Measurements from ENCODE around the gene PDX1. TPM values are rescaled to one million over a fixed set of nuclear protein-coding genes. Genes with fewer than 3 reads are reported as not detected.

The PDX1 gene
- total RNA-seq, 1 experiment from 2014 or later: not detected

DNA sequence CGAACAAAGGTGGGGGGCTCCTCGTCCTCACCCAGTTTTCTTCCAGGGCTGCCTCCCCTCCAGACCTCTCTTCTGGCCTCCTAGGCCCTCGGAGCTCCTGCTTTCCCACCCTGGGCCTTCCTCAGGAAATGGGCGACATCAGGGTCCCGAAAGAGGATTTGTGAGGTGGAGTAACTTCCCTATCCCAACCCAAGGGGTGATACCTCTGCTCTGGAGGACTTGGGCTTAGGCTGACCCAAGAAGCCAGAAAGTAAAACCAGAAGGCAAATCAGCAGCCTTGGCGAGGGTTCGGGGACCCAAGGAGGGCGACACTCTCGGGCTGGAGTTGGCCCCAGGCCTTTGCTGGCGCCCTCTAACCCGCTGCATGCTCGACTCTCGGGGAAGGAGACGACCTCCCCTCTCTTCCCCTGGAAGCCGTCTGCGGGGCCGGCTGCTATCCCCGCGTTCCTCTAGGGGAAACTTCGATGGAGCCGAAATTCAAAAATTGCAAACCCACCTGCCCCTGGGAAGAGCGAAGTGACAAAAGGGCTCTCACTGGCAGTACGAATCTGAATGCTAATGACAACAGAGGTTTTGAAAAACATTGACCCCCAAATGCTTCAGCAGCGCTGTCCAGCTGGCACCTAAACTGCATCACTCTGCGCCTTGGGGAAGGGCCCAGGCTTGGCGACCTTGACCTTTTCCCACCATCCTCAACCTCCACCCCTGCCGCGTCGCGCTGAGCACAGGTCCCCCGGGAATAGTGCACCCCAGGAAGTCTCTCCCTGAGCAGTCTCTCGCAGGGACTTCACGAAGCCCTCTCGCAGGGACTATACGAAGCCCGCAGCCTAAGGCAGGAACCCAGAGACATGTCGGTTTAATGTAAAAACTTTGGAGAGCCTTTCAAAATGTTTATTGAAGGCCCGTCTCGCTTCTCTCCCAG lies 2.4 kb downstream of the PDX1 start:
- peaks cover 6% of the 10 kb centered on the region; the same call in 1 of the 2 replicates for H3K36me3 Mint-ChIP-seq

DNA sequence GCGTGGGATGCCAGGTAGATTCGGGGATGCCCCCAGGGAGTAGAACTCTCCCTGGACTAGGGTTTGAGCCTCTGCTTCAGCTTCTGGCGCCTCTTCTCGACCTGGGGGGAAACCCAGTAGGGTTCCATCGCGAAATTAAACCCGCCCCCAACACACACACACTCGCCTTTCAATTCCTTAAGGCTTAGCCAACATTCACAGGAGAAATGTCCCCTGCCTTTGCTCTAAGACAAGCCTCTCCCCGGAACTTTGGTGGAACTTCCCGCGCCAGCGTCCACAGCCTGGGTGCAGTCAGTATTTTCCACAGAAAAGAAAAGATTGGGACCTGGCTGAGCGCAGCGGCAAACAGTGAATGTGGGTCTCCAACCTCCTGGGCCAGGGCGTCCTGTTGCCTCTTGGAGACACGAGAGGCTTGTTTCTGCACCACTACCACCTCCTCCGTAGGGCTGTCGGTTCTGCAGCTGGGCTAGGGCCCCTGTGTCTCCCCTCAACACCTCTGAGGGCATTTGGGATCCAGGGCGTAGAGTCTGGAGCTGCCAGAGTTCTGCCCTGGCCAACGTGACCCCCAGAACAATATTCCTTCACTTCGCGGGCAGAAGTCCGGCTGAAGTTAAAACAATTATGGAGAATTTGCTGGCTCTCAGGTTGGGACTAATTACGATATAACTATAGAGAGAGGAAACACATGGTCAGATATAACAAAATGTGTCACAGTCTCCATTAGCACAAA lies 3.2 kb downstream of the PDX1 start:
- H3K27me3 Mint-ChIP-seq (ENCODE audit: low read depth): peaks cover 99% of the 10 kb centered on the region
- no peak for TF ChIP-seq ZNF416 (CRISPR knock-in tag; IDR thresholded peaks at IDR 0.05)
- no peak for TF ChIP-seq ZNF423 (CRISPR knock-in tag; IDR thresholded peaks at IDR 0.05)
- no peak for TF ChIP-seq RORB (CRISPR knock-in tag; IDR thresholded peaks at IDR 0.05)
- TF ChIP-seq, protein P1, sequence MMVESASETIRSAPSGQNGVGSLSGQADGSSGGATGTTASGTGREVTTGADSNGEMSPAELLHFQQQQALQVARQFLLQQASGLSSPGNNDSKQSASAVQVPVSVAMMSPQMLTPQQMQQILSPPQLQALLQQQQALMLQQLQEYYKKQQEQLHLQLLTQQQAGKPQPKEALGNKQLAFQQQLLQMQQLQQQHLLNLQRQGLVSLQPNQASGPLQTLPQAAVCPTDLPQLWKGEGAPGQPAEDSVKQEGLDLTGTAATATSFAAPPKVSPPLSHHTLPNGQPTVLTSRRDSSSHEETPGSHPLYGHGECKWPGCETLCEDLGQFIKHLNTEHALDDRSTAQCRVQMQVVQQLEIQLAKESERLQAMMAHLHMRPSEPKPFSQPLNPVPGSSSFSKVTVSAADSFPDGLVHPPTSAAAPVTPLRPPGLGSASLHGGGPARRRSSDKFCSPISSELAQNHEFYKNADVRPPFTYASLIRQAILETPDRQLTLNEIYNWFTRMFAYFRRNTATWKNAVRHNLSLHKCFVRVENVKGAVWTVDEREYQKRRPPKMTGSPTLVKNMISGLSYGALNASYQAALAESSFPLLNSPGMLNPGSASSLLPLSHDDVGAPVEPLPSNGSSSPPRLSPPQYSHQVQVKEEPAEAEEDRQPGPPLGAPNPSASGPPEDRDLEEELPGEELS (CRISPR knock-in tag; IDR thresholded peaks at IDR 0.05): no peak
- no peak for TF ChIP-seq CREB1 (CRISPR knock-in tag; IDR thresholded peaks at IDR 0.05)
- no peak for TF ChIP-seq ZNF263 (CRISPR knock-in tag; IDR thresholded peaks at IDR 0.05; ENCODE audit: low read depth)
- no peak for TF ChIP-seq FOXJ3 (CRISPR knock-in tag; IDR thresholded peaks at IDR 0.05; ENCODE audit: borderline replicate concordance)
- TF ChIP-seq ESRRA (CRISPR knock-in tag; IDR thresholded peaks at IDR 0.05; ENCODE audit: borderline replicate concordance): no peak
- no peak for TF ChIP-seq ZNF671 (CRISPR knock-in tag; IDR thresholded peaks at IDR 0.05)
- TF ChIP-seq GABPB1 (CRISPR knock-in tag; IDR thresholded peaks at IDR 0.05): no peak
- no peak for TF ChIP-seq ZNF232 (CRISPR knock-in tag; IDR thresholded peaks at IDR 0.05)
- TF ChIP-seq PRRX2 (CRISPR knock-in tag; IDR thresholded peaks at IDR 0.05): no peak
- no peak for TF ChIP-seq ZNF121 (CRISPR knock-in tag; IDR thresholded peaks at IDR 0.05)
- no peak for TF ChIP-seq TP53 (CRISPR knock-in tag; IDR thresholded peaks at IDR 0.05)
- ChIA-PET CTCF (interaction anchor here (0.8 to 1.5 kb wide), 2 partner anchors 38 to 61 kb away, joined by 3 to 10 read pairs; no protein-coding TSS in a partner anchor), POLR2A (no interaction called here)
- no peak overlapping the region for H3K27ac Mint-ChIP-seq
- no peak overlapping the region for H3K4me3 Mint-ChIP-seq
- DNase-seq (ENCODE audit: low spot score) (peak; percentile 13), ATAC-seq (no peak)
- no peaks in the 10 kb centered on the region for H3K9me3 Mint-ChIP-seq
- peaks cover 6% of the 10 kb centered on the region; the same call in 1 of the 2 replicates for H3K36me3 Mint-ChIP-seq
- peaks cover 51% of the 10 kb centered on the region for H3K4me1 Mint-ChIP-seq

More for the DNA sequence above, 2.4 kb downstream of the PDX1 start:
- ChIA-PET CTCF (interaction anchor here (1.0 to 4.3 kb wide), 4 partner anchors 32 to 96 kb away, joined by 3 to 35 read pairs (median 12); no protein-coding TSS in a partner anchor), POLR2A (no interaction called here)
- Mint-ChIP-seq H3K27me3 (ENCODE audit: low read depth) (peaks cover 99% of the 10 kb centered on the region), H3K4me1 (peaks cover 51% of the 10 kb centered on the region), H3K9me3 (no peaks in the 10 kb centered on the region), H3K4me3 (no peak overlapping the region; the same call in 1 of the 2 replicates), H3K27ac (no peak overlapping the region)
- DNase-seq (ENCODE audit: low spot score) (peak; percentile 36), ATAC-seq (0 out of 2 replicates have a peak, but pooled peaks have one; percentile 2)
- TF ChIP-seq PRDM15 (CRISPR knock-in tag; IDR thresholded peaks at IDR 0.05): no peak
- no peak for TF ChIP-seq ZNF671 (CRISPR knock-in tag; IDR thresholded peaks at IDR 0.05)
- no peak for TF ChIP-seq ATF2 (CRISPR knock-in tag; IDR thresholded peaks at IDR 0.05; ENCODE audit: borderline replicate concordance, low read depth)
- no peak for TF ChIP-seq NFATC4 (CRISPR knock-in tag; IDR thresholded peaks at IDR 0.05)
- no peak for TF ChIP-seq ATF1 (CRISPR knock-in tag; IDR thresholded peaks at IDR 0.05)
- TF ChIP-seq ZNF396 (CRISPR knock-in tag; IDR thresholded peaks at IDR 0.05; ENCODE audit: borderline replicate concordance): no peak
- no peak for TF ChIP-seq ZNF232 (CRISPR knock-in tag; IDR thresholded peaks at IDR 0.05)
- TF ChIP-seq ATF3 (CRISPR knock-in tag; conservative IDR thresholded peaks at IDR 0.05): no peak
- no peak for TF ChIP-seq JUN (CRISPR knock-in tag; IDR thresholded peaks at IDR 0.05)
- TF ChIP-seq ZBTB21 (CRISPR knock-in tag; IDR thresholded peaks at IDR 0.05; ENCODE audit: borderline replicate concordance): no peak
- TF ChIP-seq TP53 (CRISPR knock-in tag; IDR thresholded peaks at IDR 0.05): no peak
- no peak for TF ChIP-seq OVOL2 (CRISPR knock-in tag; IDR thresholded peaks at IDR 0.05; ENCODE audit: borderline replicate concordance)

Data from WTC11 (cell line).